Kidney epithelial cell (primary cell): Measurements from ENCODE around the gene AXIN1. TPM values are rescaled to one million over a fixed set of nuclear protein-coding genes. Genes with fewer than 3 reads are reported as not detected.
"Not testable (repeated sequence)": the region's sequence is repeated elsewhere in the genome, so short reads cannot be mapped to it uniquely, and the experiment has no call there.

Experiments used
- DNase-seq: peaks from one replicate; pipeline ENCODE4 v3.0.0-alpha.2; 2010; ENCODE audit warnings: low read depth
- H3K27me3 ChIP-seq: 2 replicates; pipeline ENCODE4 v1.6.0; 2011; ENCODE audit warnings: low read length; ENCODE audit not compliant: control insufficient read depth, insufficient read depth
- H3K36me3 ChIP-seq: 2 replicates; pipeline ENCODE4 v1.5.1; 2011; ENCODE audit warnings: low read length; ENCODE audit not compliant: control insufficient read depth, insufficient read depth
- H3K4me3 ChIP-seq: 2 replicates; pipeline ENCODE4 v1.5.1; 2011; ENCODE audit warnings: low read depth, mild to moderate bottlenecking, control low read depth, low read length
- CTCF ChIP-seq: IDR thresholded peaks from 2 replicates; pipeline ENCODE4 v1.5.1; 2011; ENCODE audit warnings: mild to moderate bottlenecking, moderate library complexity, low read length, control low read depth, inconsistent platforms; ENCODE audit not compliant: insufficient read depth, poor library complexity, severe bottlenecking
- total RNA-seq: library from RNA; depleted of rRNA; stranded (reverse); fragments of >200 nt; gene quantifications from 2 replicates; pipeline ENCODE4 v1.2.3, GENCODE V29; 2015

The AXIN1 gene
- total RNA-seq, 1 donor from 2014 or later = 43.0 TPM

DNA sequence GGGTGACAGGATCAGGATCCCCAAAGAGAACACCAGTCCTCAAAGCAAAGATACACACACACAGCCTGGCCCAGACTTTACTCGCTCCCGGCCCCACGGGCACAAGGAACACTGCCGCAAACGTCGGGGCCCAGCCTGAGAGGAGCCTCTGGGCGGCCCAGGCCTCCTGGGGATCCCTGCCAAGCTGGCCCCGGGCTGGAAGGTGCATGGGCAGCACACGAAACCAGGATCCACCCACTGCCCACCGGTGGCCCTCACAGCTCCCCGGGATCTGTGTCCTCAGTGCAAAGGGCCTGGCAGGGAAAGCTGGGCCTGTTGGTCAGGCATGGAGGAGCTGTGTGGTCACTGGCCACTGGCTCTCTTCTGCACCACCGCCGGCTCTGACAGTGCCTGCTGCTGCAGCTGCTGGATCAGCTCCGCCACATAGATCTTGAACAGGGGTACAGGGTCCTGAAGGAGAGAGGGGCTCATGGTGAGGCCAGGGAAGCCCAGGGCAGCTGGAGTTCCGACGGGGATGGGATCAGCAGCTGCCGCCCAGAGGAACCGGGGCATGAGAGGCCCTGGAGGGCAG is 14.9 kb upstream of the AXIN1 start:
- no peak for TF ChIP-seq CTCF
- H3K4me3 ChIP-seq = no peak overlapping the region
- peaks cover 17% of the 10 kb centered on the region for H3K27me3 ChIP-seq
- DNase-seq = no peak
- H3K36me3 ChIP-seq = peaks cover 2% of the 10 kb centered on the region

GRCh38 chr16:366476-366875 is 14.0 kb upstream of the AXIN1 start:
- TF ChIP-seq CTCF = no peak

DNA sequence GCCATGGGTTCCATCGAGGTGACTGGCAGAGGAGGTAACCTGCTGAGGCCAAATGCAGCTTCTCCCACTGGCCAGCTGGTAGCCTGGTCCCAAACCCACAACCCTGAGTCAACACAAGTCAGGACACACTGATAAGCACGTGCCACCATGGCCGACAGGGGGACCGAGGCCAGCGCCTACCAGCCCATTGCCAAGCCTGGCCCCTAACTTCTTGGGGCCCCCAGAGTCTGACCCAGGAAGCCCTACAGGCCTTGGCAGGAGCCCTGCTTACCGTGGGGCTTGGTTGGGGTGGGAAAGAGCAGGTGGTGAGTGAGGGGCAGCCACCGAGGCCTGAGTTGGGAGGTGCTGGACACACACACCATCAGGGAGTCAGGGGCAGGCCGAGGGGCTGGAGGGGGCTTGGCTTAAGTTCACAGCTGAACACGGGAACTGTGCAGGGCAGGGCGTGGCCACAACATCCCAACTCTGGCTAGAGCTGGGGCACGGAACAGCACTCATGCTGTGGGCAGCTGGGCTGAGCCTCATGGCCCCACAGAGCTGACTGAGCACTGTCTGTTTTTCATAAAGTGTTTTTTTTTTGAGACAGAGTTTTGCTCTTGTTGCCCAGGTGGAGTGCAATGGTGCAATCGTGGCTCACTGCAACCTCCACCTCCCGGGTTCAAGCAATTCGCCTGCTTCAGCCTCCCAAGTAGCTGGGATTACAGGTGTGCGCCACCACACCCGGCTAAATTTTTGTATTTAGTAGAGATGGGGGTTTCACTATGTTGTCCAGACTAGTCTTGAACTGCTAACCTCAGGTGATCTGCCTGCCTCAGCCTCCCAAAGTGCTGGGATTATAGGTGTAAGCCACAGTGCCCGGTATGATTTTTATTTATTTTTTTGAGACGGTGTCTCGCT is 12.3 kb upstream of the AXIN1 start:
- Histone ChIP-seq H3K27me3 (peaks cover 21% of the 10 kb centered on the region), H3K4me3 (no peak overlapping the region), H3K36me3 (no peaks in the 10 kb centered on the region)
- no peak for DNase-seq
- TF ChIP-seq CTCF = no peak

More at GRCh38 chr16:366476-366875, 14.0 kb upstream of the AXIN1 start:
- DNase-seq = no peak
- H3K4me3 ChIP-seq = no peak overlapping the region
- H3K27me3 ChIP-seq = peaks cover 21% of the 10 kb centered on the region
- no peaks in the 10 kb centered on the region for H3K36me3 ChIP-seq

- no peak for DNase-seq
- Histone ChIP-seq H3K27me3 (peaks cover 21% of the 10 kb centered on the region), H3K4me3 (no peak overlapping the region), H3K36me3 (no peaks in the 10 kb centered on the region)
- no peak for TF ChIP-seq CTCF
Measured at GRCh38 chr16:363766-364490, 11.4 kb upstream of the AXIN1 start.

DNA sequence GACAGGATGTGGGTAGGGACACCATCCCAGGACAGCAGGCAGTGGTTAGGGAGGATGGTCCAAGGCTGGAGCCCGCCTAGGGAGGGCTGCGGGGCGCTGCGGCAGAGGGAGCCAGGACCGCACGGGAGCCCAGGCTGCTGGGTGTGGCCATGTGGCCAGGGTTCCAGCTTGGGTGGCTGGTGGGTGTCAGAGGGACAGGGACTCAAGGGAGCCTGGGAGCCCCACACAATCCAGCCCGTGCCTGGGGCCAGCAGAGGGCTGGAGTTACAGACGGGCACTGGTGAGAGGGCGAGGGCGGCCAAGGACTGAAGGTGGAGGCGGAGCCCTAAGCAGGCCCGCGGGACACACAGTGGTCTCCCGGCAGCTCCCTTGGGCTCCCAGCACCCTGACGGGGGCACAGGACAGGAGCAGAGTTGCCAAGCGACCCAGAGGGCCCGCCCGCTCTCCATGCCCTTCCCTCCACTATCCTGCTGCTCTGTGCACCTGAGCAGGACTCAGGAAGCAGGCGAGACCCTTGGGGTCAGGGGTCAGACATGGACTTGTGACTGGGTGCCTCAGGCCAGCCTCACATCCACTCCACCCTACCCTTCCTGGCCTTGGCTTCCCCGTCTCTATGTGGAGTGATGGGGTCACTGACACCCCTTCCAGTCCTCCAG is 10.7 kb upstream of the AXIN1 start:
- Histone ChIP-seq H3K27me3 (peaks cover 21% of the 10 kb centered on the region), H3K4me3 (no peak overlapping the region), H3K36me3 (no peaks in the 10 kb centered on the region)
- no peak for TF ChIP-seq CTCF
- no peak for DNase-seq

GRCh38 chr16:362702-362999 is 10.1 kb upstream of the AXIN1 start:
- not testable (repeated sequence) for H3K36me3 ChIP-seq, H3K4me3 ChIP-seq, DNase-seq
- H3K27me3 ChIP-seq = peaks cover 21% of the 10 kb centered on the region
